ENCODE results near the gene SRPK3. TPM values are rescaled to one million over a fixed set of nuclear protein-coding genes. Genes with fewer than 3 reads are reported as not detected.

Gene SRPK3
- polyA plus RNA-seq, 1 donor from 2014 or later, result not detected

- TF ChIP-seq CTCF (IDR thresholded peaks at IDR 0.05; ENCODE audit: poor library complexity, severe bottlenecking) (no peak), RAD21 (conservative IDR thresholded peaks at IDR 0.05) (no peak), EZH2 (IDR thresholded peaks at IDR 0.05; ENCODE audit: borderline replicate concordance, insufficient read depth, low read length, poor library complexity, severe bottlenecking) (no peak), TAF1 (IDR thresholded peaks at IDR 0.05; ENCODE audit: low read depth) (no peak)
- Histone ChIP-seq H3K36me3 (ENCODE audit: insufficient read depth, low read length) (no peaks in the 10 kb centered on the region), H3K9ac (ENCODE audit: low read length) (no peak overlapping the region), H3F3A (ENCODE audit: insufficient read depth, low read length, poor library complexity, severe bottlenecking) (no peaks in the 10 kb centered on the region), H3K79me2 (replicated peaks; ENCODE audit: insufficient read depth, low read length) (peaks cover 3% of the 10 kb centered on the region), H3K4me3 (ENCODE audit: low read length) (no peak overlapping the region), H3K27ac (ENCODE audit: low read length) (no peak overlapping the region), H4K20me1 (ENCODE audit: insufficient read depth) (no peaks in the 10 kb centered on the region), H3K9me3 (ENCODE audit: low read length) (no peaks in the 10 kb centered on the region), H2AFZ (ENCODE audit: low read depth, low read length) (no peak overlapping the region), H3K27me3 (ENCODE audit: insufficient read depth, low read depth, low read length) (no peaks in the 10 kb centered on the region), H3K4me2 (ENCODE audit: low read length) (no peak overlapping the region), H3K9me2 (ENCODE audit: insufficient read depth, low read length) (no peaks in the 10 kb centered on the region)
These were observed 20.8 kb downstream of the SRPK3 start for GRCh38 chrX:153801669-153802068.

- Histone ChIP-seq H3K9me2 (ENCODE audit: insufficient read depth, low read length) (no peaks in the 10 kb centered on the region), H3K27me3 (ENCODE audit: insufficient read depth, low read depth, low read length) (no peaks in the 10 kb centered on the region), H3K36me3 (ENCODE audit: insufficient read depth, low read length) (no peaks in the 10 kb centered on the region), H3K4me3 (ENCODE audit: low read length) (no peak overlapping the region), H3K4me2 (ENCODE audit: low read length) (no peak overlapping the region), H3K27ac (ENCODE audit: low read length) (no peak overlapping the region), H4K20me1 (ENCODE audit: insufficient read depth) (no peaks in the 10 kb centered on the region), H3F3A (ENCODE audit: insufficient read depth, low read length, poor library complexity, severe bottlenecking) (no peaks in the 10 kb centered on the region), H3K9ac (ENCODE audit: low read length) (no peak overlapping the region), H3K9me3 (ENCODE audit: low read length) (no peaks in the 10 kb centered on the region), H2AFZ (ENCODE audit: low read depth, low read length) (no peak overlapping the region), H3K79me2 (replicated peaks; ENCODE audit: insufficient read depth, low read length) (no peaks in the 10 kb centered on the region)
- TF ChIP-seq SMC3 (conservative IDR thresholded peaks at IDR 0.05; ENCODE audit: poor library complexity), result no peak
- TF ChIP-seq MXI1 (conservative IDR thresholded peaks at IDR 0.05; ENCODE audit: poor library complexity, severe bottlenecking), result no peak
- no peak for TF ChIP-seq POLR2AphosphoS5 (IDR thresholded peaks at IDR 0.05)
- TF ChIP-seq REST (IDR thresholded peaks at IDR 0.05; ENCODE audit: borderline replicate concordance), result no peak
- no peak for TF ChIP-seq TAF1 (IDR thresholded peaks at IDR 0.05; ENCODE audit: low read depth)
- no peak for TF ChIP-seq EP300 (conservative IDR thresholded peaks at IDR 0.05; ENCODE audit: poor library complexity, severe bottlenecking)
- TF ChIP-seq EZH2 (IDR thresholded peaks at IDR 0.05; ENCODE audit: borderline replicate concordance, insufficient read depth, low read length, poor library complexity, severe bottlenecking), result no peak
- TF ChIP-seq RAD21 (conservative IDR thresholded peaks at IDR 0.05), result no peak
- TF ChIP-seq CTCF (IDR thresholded peaks at IDR 0.05; ENCODE audit: poor library complexity, severe bottlenecking), result no peak
These were observed 21.7 kb downstream of the SRPK3 start for GRCh38 chrX:153802513-153803045.
